K562 (cell line): ENCODE measurements around the gene SEC22A. TPM values are rescaled to one million over a fixed set of nuclear protein-coding genes. Genes with fewer than 3 reads are reported as not detected.

ENCODE experiments used
- GABPB1 ChIP-seq: sonication (generic); formaldehyde crosslinking; IDR thresholded peaks from 2 replicates; pipeline ENCODE4 v1.8.0; 2022; ENCODE audit warnings: mild to moderate bottlenecking, missing genetic modification reagents
- MCM2 ChIP-seq: fragments of 450-650 bp; IDR thresholded peaks from 2 replicates; pipeline ENCODE4 v1.6.1; 2017; ENCODE audit warnings: low read depth, mild to moderate bottlenecking
- polyA plus RNA-seq, 8 experiments: library from polyadenylated mRNA; depleted of rRNA in 4 of 8; stranded (reverse) in 5 of 8; unstranded in 3 of 8; fragments of >200 nt; fragmentation: Nextera tagmentation in 2 of 8; fragmentation: Illumina TruSeq in 1 of 8; extraction: Ambion mirVana in 2 of 8; extraction: Trizol in 1 of 8; gene quantifications; 2 replicates each; pipeline versions ENCODE4 v1.2.1 to v1.2.3, GENCODE V29; 2011 to 2014; ENCODE audit warnings: inconsistent platforms in 1 of 8, missing spikeins in 1 of 8
- total RNA-seq, 7 experiments: library from RNA; depleted of rRNA in 6 of 7; stranded (reverse); fragments of >200 nt in 6 of 7; fragmentation: Illumina TruSeq in 2 of 7; extraction: Trizol in 2 of 7; gene quantifications; 2 replicates each; pipeline versions ENCODE4 v1.2.1 to v1.2.3, GENCODE V29; 2011 to 2021; ENCODE audit warnings: low replicate concordance in 1 of 7
- TF ChIP-seq, protein P1 (sequence below): fragments of 450-650 bp; IDR thresholded peaks from 2 replicates; pipeline ENCODE4 v1.6.1; 2016; ENCODE audit warnings: low read depth

The SEC22A gene
- total and polyA plus RNA-seq, 9 of the 15 experiments (the other 6 are each of a cell fraction or from before 2014, with no cell fraction given) = 7.9 to 44.5 (median 20.5) TPM

GRCh38 chr3:123300056-123300455 is 98.3 kb downstream of the SEC22A start (continued):
- TF ChIP-seq, protein P1, sequence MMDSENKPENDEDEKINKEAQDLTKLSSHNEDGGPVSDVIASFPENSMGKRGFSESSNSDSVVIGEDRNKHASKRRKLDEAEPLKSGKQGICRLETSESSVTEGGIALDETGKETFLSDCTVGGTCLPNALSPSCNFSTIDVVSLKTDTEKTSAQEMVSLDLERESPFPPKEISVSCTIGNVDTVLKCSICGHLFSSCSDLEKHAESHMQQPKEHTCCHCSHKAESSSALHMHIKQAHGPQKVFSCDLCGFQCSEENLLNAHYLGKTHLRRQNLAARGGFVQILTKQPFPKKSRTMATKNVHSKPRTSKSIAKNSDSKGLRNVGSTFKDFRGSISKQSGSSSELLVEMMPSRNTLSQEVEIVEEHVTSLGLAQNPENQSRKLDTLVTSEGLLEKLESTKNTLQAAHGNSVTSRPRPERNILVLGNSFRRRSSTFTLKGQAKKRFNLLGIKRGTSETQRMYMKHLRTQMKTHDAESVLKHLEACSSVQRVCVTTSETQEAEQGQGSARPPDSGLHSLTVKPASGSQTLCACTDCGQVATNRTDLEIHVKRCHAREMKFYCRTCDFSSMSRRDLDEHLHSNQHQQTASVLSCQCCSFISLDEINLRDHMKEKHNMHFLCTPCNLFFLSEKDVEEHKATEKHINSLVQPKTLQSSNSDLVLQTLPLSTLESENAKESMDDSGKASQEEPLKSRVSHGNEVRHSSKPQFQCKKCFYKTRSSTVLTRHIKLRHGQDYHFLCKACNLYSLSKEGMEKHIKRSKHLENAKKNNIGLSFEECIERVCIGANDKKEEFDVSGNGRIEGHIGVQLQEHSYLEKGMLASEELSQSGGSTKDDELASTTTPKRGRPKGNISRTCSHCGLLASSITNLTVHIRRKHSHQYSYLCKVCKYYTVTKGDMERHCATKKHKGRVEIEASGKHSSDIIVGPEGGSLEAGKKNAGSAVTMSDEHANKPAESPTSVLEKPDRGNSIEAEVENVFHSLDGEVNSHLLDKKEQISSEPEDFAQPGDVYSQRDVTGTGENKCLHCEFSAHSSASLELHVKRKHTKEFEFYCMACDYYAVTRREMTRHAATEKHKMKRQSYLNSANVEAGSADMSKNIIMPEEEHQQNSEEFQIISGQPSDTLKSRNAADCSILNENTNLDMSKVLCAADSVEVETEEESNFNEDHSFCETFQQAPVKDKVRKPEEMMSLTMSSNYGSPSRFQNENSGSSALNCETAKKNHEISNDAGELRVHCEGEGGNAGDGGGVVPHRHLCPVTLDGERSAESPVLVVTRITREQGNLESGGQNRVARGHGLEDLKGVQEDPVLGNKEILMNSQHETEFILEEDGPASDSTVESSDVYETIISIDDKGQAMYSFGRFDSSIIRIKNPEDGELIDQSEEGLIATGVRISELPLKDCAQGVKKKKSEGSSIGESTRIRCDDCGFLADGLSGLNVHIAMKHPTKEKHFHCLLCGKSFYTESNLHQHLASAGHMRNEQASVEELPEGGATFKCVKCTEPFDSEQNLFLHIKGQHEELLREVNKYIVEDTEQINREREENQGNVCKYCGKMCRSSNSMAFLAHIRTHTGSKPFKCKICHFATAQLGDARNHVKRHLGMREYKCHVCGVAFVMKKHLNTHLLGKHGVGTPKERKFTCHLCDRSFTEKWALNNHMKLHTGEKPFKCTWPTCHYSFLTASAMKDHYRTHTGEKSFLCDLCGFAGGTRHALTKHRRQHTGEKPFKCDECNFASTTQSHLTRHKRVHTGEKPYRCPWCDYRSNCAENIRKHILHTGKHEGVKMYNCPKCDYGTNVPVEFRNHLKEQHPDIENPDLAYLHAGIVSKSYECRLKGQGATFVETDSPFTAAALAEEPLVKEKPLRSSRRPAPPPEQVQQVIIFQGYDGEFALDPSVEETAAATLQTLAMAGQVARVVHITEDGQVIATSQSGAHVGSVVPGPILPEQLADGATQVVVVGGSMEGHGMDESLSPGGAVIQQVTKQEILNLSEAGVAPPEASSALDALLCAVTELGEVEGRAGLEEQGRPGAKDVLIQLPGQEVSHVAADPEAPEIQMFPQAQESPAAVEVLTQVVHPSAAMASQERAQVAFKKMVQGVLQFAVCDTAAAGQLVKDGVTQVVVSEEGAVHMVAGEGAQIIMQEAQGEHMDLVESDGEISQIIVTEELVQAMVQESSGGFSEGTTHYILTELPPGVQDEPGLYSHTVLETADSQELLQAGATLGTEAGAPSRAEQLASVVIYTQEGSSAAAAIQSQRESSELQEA = no peak
- no peak for TF ChIP-seq GABPB1 (CRISPR knock-in tag)
- TF ChIP-seq MCM2 = no peak
- TF ChIP-seq, all 486 proteins: peak for 0
